HG03064 (cell line): ENCODE measurements around the gene IGFL1.
"Not testable (repeated sequence)": the region's sequence is repeated elsewhere in the genome, so short reads cannot be mapped to it uniquely, and the experiment has no call there.

ENCODE experiments used
- ATAC-seq: cut with Tn5 transposase; IDR thresholded peaks from one replicate; pipeline ENCODE4 v1.9.1; 2021; ENCODE audit warnings: low read depth; ENCODE audit not compliant: unreplicated experiment

IGFL1 gene

GRCh38 chr19:46229442-46229841, at the start of gene IGFL1:
Gene IGFL1, plus strand, starts transcription at chr19:46229742. Its CDS starts 33 bp downstream, at chr19:46229775.
- ATAC-seq: no peak

GRCh38 chr19:46180701-46181387, 48.7 kb upstream of the IGFL1 start:
- no peak for ATAC-seq

- no peak for ATAC-seq
Measured at GRCh38 chr19:46181388-46181779, 48.2 kb upstream of the IGFL1 start.

- no peak for ATAC-seq
Measured at GRCh38 chr19:46182476-46182875, 47.1 kb upstream of the IGFL1 start.

- not testable (repeated sequence) for ATAC-seq
Measured at GRCh38 chr19:46184775-46185710, 44.5 kb upstream of the IGFL1 start.

- no peak for ATAC-seq
Measured at GRCh38 chr19:46186101-46186716, 43.3 kb upstream of the IGFL1 start.

GRCh38 chr19:46186717-46187101, 42.8 kb upstream of the IGFL1 start:
- no peak for ATAC-seq

- no peak for ATAC-seq
Measured at GRCh38 chr19:46189971-46190888, 39.3 kb upstream of the IGFL1 start.

GRCh38 chr19:46191356-46191755, 38.2 kb upstream of the IGFL1 start:
- no peak for ATAC-seq

- no peak for ATAC-seq
Measured at GRCh38 chr19:46191972-46192371, 37.6 kb upstream of the IGFL1 start.

GRCh38 chr19:46192626-46192991, 36.9 kb upstream of the IGFL1 start:
- not testable (repeated sequence) for ATAC-seq

GRCh38 chr19:46192992-46193650, 36.4 kb upstream of the IGFL1 start:
- ATAC-seq: no peak

GRCh38 chr19:46193678-46194077, 35.9 kb upstream of the IGFL1 start:
- no peak for ATAC-seq

- no peak for ATAC-seq
Measured at GRCh38 chr19:46195104-46195503, 34.4 kb upstream of the IGFL1 start.

- not testable (repeated sequence) for ATAC-seq
Measured at GRCh38 chr19:46195919-46196318, 33.6 kb upstream of the IGFL1 start.

GRCh38 chr19:46196410-46197124, 33.0 kb upstream of the IGFL1 start:
- ATAC-seq: no peak

- ATAC-seq: no peak
Measured at GRCh38 chr19:46197314-46198070, 32.0 kb upstream of the IGFL1 start.

- no peak for ATAC-seq
Measured at GRCh38 chr19:46198756-46199155, 30.8 kb upstream of the IGFL1 start.
